Suppressor macrophage treated with lipopolysaccharide for 1 hour (primary cell): Measurements from ENCODE around the gene PTPRN2.
A peak's percentile ranks its signal among the peaks of the same experiment; 100 is the strongest.
"Not testable (repeated sequence)": the region's sequence is repeated elsewhere in the genome, so short reads cannot be mapped to it uniquely, and the experiment has no call there.

Experiments used
- DNase-seq, 3 donors: peaks; one replicate each; pipeline ENCODE4 v3.0.0-alpha.2; 2020 to 2022

The PTPRN2 gene

DNA sequence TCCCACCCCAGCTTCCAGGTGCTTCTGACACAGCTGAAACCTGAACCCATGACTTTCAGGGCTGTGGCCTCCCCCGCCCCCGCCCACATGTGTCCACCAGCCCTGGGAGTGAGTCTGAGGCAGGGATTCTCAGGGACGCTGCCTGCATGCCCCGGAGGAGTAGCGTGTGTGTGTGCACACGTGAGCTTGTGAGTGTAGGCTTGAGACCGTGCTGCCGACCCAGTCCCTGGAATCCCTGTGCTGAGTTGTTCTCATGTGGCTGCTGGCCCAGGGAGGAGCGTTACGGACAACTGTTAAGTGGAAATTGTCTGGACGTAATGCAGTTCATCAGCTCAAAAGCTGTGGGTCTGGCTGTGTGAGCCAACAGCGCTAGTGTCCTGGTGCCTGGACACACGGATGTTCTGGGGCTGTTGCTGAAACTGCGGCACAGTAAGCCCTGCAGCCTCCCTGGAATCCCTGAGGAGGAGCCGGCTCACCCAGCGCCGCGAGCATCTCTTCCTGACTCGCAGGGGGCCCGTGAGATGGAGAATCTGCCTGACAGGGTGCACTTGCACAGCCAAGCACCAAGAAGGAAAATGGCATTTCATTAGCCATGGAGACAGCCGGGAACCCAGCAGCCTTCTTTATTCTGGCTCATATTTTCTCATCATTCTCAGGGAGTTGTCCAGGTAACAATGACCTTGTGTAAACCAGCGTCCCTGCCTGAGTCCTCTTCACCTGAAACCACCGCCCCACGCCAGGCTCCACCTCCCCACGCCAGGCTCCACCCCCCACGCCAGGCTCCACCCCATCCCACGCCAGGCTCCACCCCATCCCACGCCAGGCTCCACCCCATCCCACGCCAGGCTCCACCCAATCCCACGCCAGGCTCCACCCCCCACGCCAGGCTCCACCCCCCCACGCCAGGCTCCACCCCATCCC lies 603.9 kb downstream of the PTPRN2 start:
- DNase-seq = no peak

DNA sequence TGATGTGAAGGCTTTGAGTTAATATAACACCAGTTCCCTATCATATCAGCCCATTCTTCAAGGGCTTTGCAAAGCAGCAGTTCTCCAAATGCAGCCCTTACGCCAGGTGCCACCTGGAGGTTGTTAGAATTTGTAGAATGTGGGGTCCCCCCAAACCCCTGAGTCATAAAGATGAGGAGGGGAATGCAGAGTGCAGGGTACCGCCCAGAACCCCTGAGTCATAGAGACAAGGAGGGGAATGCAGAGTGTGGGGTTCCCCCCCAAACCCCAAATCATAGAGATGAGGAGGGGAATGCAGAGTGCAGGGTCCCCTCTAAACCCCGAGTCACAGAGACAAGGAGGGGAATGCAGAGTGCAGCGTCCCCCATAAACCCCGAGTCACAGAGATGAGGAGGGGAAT lies 605.8 kb downstream of the PTPRN2 start:
- no peak for DNase-seq

- DNase-seq = no peak
Observed at GRCh38 chr7:157980774-157981173, 606.8 kb downstream of the PTPRN2 start.

- DNase-seq = not testable (repeated sequence)
Observed at GRCh38 chr7:157980341-157980731, 607.3 kb downstream of the PTPRN2 start.

DNA sequence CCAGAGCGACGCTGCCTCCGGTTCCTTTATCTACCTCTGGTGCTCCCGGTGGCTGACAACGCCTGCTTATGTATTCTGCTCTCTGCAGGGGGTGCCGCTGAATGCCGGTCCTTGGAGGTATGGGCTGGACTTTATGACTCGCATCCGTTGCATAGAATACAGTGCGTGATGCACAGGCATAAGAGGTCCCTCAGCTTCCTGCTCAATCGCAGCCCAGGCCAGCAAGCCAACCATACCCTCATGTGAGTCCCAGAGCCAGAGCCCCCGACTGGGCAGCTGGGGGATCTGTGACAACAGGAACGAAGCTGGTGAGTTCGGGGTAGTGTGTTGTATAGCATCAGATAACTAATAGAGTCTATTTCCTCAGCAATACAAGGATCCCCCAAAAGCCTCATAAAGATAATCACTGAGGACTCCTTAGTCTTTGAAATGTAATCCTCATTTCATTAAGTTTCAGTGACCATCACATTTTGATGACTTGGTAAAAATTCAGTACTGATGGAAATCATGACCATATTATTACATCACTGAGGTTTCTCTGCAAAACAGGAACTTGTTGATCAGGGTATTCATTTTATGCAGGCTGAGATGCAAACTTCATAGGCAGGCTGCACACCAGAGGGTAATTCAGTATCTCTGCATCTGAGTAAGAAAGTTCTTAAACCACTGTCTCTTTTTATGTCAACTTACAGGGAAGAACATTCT lies 607.8 kb downstream of the PTPRN2 start:
- DNase-seq = peak in 1 of 3 donors; percentile 2

DNA sequence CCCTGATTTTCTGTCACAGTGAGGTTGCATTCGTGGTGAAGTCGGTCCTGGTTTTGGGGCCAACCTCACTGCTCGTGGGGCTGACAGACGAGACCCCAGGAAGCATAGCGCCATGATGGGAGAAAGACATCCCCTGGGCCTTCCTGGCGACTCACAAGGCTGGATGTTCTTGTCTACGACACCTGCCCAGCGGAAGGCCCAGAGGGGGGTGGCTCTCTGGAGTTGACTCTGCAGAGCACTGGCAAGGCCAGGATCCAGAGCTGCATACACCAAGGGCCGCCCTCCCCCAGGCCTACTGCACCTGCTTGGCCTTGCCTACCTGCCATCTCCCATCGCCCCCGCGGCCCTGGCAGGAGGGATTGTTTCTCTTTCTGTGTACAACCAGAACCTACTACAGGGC lies 608.9 kb downstream of the PTPRN2 start:
- DNase-seq = no peak

DNA sequence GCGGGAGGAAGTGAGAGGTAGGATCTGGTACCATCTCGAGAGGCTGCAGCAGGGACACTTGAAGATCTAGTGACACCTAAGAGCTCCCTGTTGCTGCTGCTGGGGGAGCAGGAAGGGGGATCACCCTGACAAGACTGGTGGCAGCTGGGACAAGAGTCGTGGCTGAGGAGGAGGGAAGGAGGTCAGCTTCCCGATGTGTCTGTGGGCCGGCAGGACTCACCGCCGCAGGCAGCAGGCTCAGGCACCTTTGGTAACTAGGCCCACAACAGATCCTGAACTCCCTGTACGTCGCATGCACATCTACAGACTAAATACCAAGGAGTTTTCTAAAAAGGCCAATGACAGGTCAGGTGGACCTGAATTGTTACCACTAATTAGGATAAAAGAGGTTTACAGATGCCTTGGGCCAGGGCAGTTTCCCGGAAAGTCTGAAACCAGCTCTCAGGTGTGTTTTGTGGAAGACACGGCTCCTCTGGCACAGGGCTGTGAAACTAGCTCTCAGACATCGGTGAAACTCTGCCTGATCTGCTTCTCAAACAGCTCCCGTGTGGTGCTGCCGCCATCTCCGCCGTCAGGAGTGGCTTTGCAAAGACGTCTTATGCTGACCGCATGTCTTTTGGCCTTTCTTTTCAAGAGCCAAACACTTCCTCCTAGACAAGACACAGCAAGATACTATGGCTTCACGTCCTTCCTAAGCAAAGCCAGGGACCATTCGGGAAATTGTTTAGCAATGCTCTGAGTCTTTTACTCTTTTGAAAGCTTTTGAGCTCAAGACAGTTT lies 609.7 kb downstream of the PTPRN2 start:
- DNase-seq = no peak

DNA sequence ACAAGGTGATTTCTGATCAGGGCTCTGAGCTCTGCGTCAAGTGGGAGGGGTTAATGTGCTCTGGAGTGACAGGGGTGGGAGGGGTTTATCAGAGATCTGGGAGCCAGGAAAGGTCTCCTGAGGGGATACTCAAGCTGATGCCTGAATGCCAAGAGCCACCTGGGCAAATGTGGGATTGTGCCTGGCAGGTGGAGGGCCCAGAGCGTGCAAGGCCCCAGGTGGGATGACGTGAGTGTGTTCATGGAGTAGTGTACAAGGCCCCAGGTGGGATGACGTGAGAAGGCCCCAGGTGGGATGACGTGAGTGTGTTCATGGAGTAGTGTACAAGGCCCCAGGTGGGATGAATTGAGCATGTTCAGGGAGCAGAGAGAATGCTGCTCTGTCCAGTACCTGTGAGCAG lies 610.3 kb downstream of the PTPRN2 start:
- no peak for DNase-seq

DNA sequence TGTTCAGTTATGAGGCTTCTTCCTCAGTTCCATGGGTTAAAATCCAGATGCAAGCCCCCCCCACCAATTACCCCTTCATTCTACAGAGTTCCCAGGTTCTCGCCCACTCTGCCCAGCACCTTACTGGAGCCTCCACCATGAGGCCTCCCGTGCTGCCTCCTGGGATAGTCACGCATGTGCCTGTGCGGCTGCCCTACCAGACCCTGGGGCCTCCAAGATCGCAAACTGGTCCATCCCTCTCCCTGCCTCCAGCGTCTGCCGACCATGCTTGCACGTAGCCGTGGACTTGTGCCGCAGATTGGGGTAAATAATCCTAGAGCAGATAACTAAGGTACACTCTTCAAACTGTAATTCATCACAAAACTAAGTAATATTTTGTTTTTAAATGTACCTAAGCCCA lies 611.2 kb downstream of the PTPRN2 start:
- no peak for DNase-seq

DNA sequence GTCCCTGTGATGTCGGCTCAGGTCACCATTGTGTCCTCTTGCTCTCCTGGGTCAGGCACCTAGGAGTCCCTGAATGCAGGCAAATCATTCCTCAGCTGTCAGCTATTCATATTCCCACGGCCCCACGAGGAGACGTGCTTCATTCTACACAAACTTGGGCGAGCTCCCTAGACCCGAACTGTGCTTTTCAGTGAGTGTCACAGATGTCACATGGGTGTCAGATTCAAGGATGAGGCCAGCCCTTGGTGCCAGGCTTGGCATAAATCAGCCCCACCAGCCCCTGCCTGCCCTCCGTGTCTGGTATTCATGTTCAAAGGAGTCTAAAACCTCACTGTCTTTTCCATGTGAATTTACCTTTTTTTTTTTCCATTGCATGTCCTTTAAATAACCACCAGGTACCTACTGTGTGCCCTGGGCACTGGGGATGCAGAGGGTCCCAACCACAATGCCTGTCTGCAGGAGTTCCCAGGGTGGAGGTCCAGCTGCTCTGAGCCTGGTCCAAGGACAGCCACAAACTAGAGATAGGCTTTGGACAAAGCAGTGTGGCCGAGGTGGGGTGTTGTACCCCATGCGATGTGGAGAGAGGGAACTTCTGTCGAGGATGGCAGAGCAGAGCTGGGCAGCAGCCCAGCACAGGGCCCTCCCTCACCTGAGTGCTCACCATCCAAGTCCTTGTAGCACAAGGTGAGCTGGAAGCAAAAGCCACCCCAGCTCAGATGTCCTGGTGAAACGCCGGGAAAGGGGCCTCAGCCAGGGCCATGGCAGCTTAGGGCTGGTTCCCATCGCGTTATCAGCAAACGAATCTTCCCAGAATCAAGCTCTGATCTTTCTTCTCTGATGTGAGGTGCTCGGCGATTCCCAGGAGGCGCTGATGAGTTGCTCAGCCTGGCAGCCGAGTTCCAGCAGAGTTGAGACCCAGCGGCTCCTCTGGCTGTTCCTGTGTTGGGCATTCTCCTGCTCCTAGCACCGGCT lies 611.9 kb downstream of the PTPRN2 start:
- no peak for DNase-seq

DNA sequence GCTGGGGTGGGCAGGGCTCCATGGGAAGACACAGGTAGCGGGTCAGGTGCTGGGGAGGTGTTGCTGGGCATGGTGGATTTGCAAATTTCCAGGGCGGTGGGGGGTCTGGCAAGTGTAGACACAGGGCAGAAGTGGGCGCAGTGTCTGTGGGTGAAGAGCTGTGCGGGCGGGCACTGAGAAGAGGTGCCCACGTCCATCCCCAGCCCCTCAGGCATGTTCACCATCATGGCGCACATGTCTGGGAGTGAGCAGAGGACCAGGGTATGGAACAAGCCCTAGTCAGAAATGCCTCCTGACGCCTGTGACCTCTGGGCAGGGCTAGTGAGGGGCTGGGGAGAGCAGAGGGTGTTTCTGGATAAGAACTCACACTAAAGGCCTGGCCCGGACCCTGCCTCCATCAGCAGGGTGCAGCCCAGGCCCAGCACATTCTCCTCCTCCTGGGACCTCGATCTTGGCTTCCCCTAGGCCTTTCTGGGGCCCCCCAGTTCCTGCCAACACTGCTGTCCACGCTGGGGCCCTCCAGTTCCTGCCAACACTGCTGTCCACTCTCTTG lies 612.9 kb downstream of the PTPRN2 start:
- DNase-seq = no peak

DNA sequence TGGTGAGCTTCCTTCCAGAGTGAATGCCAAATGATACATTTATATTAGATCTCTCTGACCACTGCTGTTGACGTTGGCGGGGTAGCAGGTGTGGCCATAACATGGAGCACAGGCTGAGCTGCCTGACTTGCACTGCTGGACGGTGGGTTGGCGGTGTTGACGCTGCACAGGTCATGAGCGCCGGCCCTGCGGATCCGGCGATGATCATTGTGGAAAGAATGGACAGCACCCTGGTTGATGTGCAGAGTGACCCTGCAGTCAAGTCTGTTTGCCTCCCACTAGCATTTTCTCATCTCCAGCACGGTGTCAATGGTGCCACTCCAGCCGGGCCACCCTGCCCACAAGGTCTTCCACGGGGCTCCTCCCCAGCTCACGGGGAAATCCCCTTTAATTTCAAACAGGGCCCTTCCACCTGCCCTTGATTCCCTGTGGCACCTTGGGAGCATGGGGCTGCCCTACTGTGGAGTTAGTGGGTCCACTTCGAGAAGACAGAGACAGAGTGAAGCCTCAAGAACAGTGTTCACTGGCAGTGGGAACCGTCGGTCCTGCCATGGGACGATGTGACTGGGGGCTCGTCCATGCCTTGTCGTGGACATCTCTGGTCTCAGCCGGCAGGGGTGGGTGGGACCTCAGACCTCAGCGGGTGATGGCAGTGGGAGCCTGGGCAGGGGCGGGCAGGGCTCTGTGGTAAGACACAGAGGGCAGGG lies 613.5 kb downstream of the PTPRN2 start:
- no peak for DNase-seq

- DNase-seq = no peak
Observed at GRCh38 chr7:157972914-157973313, 614.7 kb downstream of the PTPRN2 start.

- no peak for DNase-seq
Observed at GRCh38 chr7:157971501-157971900, 616.1 kb downstream of the PTPRN2 start.

GRCh38 chr7:157970744-157971143 lies 616.9 kb downstream of the PTPRN2 start:
- DNase-seq = no peak

DNA sequence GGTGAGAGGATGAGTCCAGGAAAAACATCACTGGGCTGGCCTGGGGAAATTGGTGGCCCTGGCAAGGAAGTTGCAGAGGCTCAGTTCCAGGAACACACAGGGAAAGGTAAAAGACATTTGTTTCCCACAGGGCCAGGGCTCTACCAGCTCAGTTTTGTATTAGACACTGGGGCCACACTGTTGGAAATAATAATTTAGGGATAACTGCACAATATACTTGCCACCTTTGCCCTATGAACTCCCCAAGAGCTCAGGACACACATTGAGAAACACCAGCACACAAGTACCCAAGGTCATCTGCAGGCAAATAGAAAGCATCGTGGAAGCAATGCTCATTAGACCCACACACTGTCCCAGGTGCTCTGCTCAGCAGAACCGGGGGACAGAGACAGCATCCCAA lies 617.6 kb downstream of the PTPRN2 start:
- DNase-seq = no peak

GRCh38 chr7:157966490-157966889 lies 621.1 kb downstream of the PTPRN2 start:
- no peak for DNase-seq

DNA sequence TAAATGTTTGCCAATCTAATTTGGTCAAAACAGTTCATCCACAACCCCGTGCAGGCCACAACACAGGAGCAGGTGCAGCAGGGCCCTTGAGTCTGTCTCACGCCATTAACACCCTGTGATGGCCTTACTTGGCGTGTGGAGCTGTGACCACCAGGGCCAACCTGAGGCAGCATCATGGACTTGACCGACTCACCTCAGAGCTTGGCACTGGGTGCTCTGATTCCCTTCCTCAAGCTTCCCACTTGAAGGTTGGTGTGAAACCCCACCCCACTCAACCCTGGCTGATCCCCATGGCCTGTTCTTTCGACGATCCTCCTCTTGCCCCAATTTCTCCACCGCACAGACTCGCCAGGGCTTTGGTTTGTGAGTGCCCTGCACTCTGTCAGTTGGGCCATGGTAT lies 623.1 kb downstream of the PTPRN2 start:
- no peak for DNase-seq

- DNase-seq = no peak
Observed at GRCh38 chr7:157964016-157964415, 623.6 kb downstream of the PTPRN2 start.

DNA sequence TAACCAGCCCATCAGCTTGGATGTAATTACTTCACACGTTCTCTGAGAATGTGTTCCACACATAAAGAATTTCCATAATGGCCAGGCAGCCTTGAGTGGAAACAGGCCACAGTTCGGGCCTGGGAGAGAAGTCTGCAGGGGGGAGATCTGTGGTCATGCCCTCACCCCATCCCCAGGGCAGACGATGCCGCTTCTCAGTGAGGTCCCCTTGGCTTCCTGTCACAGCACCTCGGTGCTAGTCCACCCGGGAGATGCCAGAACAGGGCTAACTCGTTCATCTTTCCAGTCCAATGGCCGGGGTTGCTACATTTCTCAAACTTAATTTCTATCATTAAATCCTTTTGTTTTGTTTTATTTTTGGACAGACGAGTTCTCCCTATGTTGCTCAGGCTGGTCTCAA lies 624.1 kb downstream of the PTPRN2 start:
- DNase-seq = no peak
